A172 (cell line): Measurements from ENCODE around the gene ADM2. TPM values are rescaled to one million over a fixed set of nuclear protein-coding genes. Genes with fewer than 3 reads are reported as not detected.

Experiments
- DNase-seq: peaks from one replicate; pipeline ENCODE4 v3.0.0-alpha.2; 2015; ENCODE audit warnings: low spot score
- total RNA-seq: library from RNA; depleted of rRNA; stranded (reverse); fragments of >200 nt; shearing (Covaris generic); gene quantifications from 2 replicates; pipeline ENCODE4 v1.2.3, GENCODE V29; 2014

The ADM2 gene
- total RNA-seq, 1 experiment from 2014 or later = not detected

GRCh38 chr22:50467773-50468440 lies 13.4 kb upstream of the ADM2 start:
- no peak for DNase-seq

- DNase-seq = no peak
Observed at GRCh38 chr22:50468626-50469025, 12.7 kb upstream of the ADM2 start.

- DNase-seq = peak; percentile 86
Observed at GRCh38 chr22:50469377-50470305, 11.7 kb upstream of the ADM2 start.

- no peak for DNase-seq
Observed at GRCh38 chr22:50470491-50470890, 10.9 kb upstream of the ADM2 start.

- DNase-seq = no peak
Observed at GRCh38 chr22:50471197-50471847, 10.0 kb upstream of the ADM2 start.

- no peak for DNase-seq
Observed at GRCh38 chr22:50471962-50472361, 9.4 kb upstream of the ADM2 start.

- no peak for DNase-seq
Observed at GRCh38 chr22:50473088-50473487, 8.3 kb upstream of the ADM2 start.

- DNase-seq = no peak
Observed at GRCh38 chr22:50473855-50474671, 7.3 kb upstream of the ADM2 start.

- DNase-seq = peak; percentile 62
Observed at GRCh38 chr22:50474710-50475651, 6.4 kb upstream of the ADM2 start, which contains the start of gene SBF1. SBF1 (minus strand) TSS chr22:50475035; CDS start chr22:50474840, 195 bp downstream.

GRCh38 chr22:50475652-50476002 lies 5.7 kb upstream of the ADM2 start:
- no peak for DNase-seq

- no peak for DNase-seq
Observed at GRCh38 chr22:50476868-50477267, 4.5 kb upstream of the ADM2 start.

GRCh38 chr22:50477923-50478322 lies 3.4 kb upstream of the ADM2 start:
- DNase-seq = no peak

GRCh38 chr22:50479721-50480120 lies 1.6 kb upstream of the ADM2 start:
- DNase-seq = no peak

- DNase-seq = no peak
Observed at GRCh38 chr22:50481045-50481439, 301 bp upstream of the ADM2 start.

GRCh38 chr22:50482107-50483074 lies 1.0 kb downstream of the ADM2 start:
- DNase-seq = no peak

GRCh38 chr22:50483106-50483505 lies 1.8 kb downstream of the ADM2 start:
- DNase-seq = no peak

- no peak for DNase-seq
Observed at GRCh38 chr22:50483556-50483955, 2.2 kb downstream of the ADM2 start.

- no peak for DNase-seq
Observed at GRCh38 chr22:50483977-50484853, 2.9 kb downstream of the ADM2 start.
